Pons (tissue), 1 donor: Measurements from ENCODE around the gene TMEM270.
A peak's percentile ranks its signal among the peaks of the same experiment; 100 is the strongest.
"Not testable (repeated sequence)": the region's sequence is repeated elsewhere in the genome, so short reads cannot be mapped to it uniquely, and the experiment has no call there.

Experiments used
- DNase-seq: peaks from one replicate; pipeline ENCODE4 v3.0.0-alpha.2; 2016; ENCODE audit warnings: low spot score

The TMEM270 gene

DNA sequence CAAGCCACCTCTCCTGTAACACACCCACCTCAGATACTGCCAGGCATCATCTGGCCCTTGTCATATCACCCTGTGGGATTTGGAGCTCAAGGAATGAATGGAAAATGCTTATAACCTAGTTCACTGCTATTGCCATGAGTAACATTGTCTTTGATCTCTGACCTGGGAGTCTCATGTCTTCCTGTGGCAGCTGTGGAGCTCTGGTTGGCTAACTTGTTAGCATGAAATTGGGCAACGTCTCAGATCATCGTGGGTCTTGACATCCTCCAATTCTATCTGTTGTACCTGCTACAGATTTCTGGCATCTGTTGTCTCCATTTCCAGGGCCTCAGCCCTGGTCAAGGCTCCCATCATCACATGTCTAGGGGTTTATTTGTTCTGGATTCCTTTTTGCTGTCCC is 2.2 kb upstream of the TMEM270 start:
- no peak for DNase-seq

DNA sequence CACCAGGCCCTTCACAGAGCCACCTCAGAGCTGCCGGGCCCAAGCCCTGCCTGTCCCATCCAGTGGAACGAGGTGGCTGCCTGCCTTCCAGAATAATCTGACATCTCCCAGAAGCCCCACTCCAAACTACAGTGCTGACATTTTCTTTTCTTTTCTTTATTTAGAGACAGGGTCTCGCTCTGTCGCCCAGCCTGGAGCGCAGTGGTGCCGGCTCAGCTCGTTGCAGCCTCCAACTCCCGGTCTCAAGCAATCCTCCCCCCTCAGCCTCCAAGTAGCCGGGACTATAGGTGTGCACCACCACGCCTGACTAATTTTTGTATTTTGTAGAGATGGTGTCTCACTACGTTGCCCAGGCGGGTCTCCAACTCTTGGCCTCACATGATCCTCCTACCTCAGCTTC is 346 bp downstream of the TMEM270 start:
- no peak for DNase-seq

DNA sequence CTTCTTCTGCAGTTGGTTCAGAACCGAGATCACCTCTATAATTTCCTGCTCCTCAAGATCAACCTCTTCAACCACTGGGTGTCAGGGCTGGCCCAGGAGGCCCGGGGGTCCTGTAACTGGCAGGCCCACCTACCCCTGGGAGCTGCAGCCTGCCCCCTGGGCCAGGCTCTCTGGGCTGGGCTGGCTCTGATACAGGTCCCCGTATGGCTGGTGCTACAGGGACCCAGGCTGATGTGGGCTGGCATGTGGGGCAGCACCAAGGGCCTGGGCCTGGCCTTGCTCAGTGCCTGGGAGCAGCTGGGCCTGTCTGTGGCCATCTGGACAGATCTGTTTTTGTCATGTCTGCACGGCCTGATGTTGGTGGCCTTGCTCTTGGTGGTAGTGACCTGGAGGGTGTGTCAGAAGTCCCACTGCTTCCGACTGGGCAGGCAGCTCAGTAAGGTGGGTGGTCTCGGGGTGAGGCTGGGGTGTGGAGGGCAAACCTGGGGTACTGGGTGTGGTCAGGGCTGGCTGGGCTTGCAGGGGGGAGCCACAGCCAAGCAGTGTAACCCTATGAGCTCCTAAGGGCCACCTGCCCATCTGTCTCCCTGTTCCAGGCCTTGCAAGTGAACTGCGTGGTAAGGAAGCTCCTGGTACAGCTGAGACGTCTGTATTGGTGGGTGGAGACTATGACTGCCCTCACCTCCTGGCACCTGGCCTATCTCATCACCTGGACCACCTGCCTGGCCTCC is 4.2 kb downstream of the TMEM270 start:
- DNase-seq, result no peak

DNA sequence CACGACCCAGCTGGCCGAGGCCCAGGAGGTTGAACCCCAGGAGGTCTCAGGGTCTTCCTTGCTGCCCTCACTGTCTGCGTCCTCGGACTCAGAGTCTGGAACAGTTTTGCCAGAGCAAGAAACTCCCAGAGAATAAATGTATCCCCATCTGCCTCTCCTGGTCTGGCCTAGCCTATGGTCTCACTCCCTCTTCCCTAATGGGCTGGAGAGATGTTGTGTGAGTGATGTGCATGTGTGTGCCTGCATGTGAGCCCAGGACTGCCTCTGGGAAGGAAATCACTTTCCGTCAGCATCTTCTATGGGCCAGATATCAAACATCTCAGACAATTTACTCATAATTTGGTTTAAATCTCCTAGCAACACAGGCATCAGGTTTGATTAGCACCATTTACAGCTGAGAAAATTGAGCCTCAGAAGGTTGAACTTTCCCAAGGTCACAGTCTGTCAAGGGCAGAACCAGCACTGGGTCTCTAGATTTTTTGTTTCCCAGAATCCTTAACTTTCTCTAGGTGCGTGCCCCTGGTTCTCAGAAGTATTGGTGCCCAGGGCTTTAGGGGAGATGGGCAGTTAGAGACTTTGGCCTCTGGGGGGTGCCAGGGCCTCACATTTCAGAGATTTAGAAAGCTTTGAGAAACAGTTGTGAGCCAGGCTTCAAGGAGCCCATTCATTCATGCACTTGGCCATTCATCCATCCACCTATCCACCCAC is 4.9 kb downstream of the TMEM270 start:
- DNase-seq, result peak; percentile 71

DNA sequence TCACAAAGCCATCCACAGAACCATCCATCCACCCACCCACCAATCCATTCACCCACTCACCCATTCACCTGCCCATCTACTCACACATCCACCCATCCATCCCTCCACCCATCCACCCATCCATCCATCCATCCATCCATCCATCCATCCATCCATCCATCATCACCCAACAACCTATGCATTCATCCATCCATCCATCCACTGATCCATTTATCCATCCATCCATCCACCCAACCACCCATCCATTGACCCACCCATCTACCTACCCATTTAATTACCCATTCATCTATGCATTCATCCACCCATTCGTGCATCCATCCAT is 5.4 kb downstream of the TMEM270 start:
- no peak for DNase-seq

DNA sequence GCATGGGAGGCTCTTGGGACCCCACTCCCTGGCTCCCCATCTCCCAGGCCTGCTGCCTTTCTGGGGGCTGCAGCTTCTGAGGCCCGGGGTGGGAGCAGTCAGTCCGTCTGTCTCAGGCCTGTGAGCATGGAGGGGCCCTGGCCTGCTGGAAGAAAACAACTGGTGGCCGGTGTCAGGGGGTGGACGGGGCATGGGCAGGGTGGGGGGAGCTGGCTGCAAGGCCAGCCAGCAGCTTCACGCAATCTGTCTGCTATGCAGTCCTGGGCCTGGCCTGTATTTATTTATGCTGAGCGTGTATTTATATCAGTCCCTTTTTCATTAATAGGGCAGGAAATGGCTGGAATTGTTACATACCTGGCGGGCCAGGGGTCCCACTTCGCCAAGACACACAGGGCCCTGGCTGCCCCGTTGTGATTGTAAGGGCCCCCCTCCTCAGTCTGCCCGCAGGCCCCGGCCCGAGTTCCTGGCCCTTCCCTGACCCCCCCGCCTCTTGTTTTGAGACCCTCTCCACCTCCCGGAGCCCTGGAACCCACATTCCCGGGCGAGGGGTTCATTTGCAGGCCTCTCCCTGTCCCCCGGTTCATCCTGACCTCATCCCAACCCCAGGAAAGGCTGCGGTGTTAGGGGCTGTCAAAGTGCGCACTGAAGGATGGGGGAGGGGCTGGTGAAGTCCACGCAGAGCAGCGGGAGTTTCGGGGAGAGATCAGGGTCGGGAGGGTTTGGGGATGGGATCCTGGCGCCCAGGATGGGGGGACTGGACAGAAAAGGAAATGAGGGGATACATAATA is 8.2 kb downstream of the TMEM270 start:
- DNase-seq, result no peak

DNA sequence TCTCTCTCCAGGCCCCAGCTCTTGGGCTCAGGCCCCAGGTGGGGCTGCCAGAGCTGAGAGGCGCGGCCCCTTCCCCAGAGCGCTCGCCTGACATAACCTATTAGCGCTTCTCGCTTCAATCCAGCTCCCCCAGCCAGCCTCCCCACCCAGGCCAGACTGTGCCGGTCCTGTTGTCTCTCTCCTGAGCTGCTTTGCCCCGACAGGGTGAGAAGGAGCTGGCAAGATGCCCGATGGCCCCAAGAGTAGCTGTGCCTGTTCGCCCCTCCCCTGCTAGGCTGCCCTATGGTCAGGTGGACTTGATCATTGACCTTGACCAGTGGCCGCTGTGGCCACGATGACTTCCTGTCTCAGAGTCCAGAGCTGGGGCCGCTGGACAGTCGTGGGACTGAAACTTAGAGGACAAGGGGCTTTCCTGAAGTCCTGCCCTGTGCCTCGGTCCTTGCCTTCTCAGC is 9.1 kb downstream of the TMEM270 start:
- DNase-seq, result no peak

DNA sequence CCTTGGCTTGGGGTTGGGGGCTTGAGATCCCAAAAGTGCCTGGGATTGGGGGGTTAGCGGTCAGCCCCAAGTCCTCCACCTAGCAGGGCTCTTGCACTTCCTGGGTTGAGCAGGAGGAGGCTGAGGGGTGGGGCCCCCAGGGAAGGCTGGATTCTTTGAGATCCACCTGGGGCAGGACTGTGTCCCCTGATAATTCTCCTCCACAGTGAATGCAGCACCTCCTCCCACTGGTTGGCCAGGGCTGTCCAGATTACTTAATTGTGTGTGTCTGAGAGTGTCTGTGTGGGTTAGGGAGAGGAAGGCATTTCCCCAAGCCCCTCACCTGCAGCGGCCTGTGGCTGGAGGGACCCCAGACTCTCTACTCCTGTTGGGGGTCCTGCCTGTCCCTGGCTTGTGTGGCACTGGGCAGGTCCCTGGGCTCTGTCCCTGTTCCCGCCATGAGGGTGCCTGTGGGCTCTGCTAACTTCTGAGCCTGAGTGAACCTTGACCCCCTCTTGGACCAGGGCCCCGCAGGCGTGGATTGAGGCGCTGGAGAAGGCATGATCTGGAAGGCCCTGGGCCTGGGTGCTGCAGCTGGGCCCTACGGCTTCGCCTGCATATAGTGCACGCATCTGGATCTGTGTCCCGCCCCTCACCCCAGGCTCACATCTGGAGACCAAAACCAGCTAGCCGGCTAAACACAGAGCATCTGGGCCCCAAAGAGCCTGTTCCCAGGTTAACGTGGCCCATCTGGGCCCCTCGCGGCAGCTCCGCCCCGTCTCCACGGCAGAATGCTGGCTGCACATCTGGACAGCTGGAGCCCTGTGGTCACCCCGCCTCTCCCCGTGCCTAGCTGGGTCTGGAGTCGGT is 10.4 kb downstream of the TMEM270 start:
- DNase-seq, result no peak

DNA sequence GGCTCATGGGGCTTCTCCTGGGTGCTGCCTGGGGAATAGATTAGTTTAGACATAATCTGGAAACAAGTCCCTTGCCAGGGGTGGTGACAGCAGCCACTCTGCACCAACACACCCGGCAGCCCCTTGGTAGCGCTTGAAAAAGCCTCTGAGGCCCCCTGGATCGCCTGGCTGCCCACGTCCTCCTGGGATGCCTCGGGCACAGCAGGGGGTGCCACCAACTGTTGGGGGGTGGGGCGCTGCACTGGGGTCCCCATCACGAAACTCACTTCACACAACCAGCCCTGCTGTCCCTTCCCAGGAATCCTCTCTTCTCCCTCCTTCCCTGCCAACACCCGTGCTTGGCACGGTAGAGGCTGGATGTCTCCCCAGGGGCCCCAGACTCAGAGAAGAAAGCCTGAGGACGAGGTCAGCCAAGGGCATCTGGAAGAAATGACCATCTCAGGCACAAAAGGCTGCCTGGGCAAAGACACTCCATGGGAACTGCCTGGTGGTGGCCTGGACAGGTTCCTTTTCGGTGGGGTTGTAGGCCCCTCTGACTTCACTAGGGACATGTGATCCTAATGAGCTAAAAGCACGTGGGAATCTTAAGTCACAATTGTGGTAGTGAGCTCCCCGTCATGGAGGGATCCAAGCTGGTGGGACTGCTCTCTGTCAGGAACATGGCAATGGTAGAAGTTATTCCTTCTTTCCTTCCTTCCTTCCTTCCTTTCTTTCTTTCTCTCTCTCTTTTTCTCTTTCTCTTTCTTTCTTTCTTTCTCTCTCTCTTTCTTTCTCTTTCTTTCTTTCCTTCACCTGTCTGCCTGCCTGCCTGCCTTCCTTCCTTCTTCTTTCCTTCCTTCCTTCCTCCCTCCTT is 11.3 kb downstream of the TMEM270 start:
- DNase-seq, result no peak

DNA sequence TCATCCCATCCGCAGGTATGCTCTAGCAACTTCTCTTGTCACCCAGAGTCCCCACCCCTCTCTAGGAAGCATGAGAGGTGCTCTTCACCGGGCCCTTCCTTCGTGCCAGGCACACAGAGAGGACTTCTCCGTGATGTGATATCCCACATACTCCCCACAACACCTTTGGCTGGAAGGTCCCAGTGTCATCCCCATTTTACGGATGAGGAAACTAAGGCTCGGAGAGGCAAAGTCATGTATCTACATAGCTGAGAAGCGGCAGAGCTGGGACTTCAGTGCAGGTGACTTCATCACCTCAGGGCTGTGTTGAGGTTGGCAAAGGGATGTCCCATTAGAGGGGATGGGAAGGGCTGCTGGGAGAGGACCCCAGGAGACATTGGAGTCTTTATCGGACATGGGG is 15.4 kb downstream of the TMEM270 start:
- DNase-seq, result no peak

DNA sequence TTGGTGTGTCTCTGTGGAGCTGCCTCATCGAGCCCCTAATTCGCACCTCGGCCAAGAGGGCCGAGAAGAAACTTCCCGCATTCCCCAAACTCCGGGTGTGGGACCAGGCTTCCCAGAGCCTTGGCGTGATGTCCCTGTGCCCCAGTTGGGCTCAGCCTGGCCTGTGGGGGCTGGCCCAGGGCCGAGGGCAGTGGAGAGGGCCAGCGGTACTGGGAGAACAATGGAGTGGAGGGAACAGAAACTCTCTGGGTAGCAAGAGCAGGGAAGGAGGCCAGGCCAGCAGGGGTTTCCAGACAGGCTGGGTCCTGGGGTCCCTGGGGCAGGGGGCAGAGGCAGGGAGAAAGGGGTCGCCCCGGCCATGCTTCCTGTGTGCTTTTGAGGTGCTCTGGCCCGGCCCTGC is 16.0 kb downstream of the TMEM270 start:
- no peak for DNase-seq

DNA sequence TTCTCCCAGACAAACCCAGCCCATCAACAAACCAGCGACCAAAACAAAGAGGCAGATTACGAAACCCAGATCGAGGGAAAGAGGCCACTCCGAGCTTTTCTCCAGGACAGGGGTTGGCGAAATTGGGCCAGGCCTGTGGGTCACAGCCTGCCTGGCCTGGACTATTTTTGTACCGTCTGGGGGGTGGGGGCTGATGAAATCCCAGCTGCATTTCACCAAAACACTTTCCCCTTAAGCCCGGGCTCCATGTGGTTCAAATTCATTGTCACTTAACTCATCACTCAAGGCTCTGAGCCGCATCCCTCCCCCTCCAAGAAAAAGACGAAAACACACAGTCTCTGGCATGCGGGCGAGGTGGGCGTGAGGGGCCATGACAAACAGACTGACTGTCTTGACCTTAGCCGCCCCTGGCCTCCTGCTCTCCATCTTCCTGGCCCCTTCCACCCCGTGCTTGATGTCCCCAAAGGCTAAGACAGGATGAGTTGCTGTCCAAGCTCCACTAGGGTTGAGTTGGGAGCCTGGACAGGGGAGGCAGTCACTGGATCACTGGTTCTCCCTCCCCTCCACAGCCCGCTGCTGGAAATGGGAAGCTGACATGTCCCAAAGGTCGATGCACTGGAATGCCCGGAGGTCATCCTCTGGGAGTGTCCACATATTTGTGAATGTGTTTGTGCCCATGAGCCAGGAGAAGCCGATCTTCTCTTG is 19.2 kb downstream of the TMEM270 start:
- DNase-seq, result no peak

DNA sequence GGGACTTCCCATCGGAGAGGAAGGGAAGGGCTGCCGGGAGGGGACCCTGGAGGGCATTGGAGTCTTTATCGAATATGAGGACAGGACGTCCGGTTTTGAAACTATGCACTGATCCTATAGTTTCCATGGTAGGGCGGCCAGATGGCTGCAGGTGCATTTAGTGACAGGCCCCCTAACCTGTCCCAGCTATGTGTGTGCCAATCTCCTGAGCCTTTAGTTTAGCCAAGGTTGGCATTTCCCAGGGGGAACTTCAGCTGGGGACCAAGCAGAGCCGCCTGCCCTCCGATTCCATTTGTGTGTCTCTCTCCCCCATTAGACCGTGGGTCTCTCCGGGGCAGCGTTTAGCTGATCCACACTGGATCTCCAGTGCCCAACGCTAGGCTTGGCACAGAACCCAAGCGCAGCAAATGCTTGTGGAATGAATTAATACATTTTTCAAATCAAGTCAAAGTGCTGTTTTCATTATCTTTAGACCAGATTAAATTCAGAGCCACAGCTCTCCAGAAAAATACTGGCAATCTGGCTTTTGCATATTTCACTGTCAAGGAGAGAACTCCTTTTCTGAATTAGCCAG is 19.9 kb downstream of the TMEM270 start:
- DNase-seq, result no peak

DNA sequence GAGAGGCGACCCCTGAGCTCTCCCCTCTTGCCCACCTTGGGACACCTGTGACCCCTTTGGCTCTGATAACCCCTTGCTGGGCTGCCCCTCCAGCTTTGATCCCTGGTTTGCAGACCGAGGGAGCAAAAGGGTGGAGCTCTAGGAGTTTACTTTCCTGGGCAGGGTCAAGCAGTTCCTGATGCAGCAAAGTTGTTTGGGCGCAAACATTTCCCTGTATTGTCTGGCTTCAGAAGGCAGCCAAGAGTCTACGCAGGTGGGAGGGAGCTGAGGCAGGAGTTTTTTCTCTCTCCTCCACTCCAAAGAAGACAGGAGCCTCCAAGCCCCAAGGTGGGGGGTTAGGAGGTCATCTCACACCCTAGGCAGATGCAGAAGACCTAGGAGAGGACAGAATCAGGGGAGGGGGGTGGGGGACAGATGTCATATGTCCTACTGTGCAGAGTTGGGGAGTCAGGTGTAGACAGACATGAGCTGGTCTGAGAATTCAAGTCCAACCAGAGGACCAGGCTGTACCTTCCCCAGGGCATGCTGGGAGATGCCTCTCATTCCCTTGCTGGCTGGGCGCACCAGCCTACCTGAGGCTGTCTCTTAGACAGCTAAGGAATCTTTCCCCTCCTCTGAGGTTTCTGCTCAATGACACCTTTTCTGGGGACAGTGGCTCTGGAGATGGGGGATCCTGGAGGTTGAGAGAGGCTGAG is 20.5 kb downstream of the TMEM270 start:
- no peak for DNase-seq

DNA sequence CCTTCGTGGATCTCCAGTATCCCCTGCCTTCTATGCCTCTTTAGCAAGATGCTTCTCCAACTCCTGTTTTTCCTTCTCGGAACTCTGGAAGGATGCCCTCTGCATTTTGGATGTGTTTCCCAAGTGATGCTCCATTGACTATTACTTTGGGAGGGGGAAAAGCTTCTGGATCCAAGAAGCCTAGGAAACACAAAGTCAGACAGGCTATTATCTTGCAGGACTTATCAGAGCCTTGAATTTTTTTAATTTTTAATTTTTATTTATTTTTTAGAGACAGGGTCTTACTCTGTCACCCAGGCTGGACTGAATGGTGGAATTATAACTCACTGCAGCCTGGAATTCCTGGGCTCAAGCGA is 21.1 kb downstream of the TMEM270 start:
- no peak for DNase-seq

DNA sequence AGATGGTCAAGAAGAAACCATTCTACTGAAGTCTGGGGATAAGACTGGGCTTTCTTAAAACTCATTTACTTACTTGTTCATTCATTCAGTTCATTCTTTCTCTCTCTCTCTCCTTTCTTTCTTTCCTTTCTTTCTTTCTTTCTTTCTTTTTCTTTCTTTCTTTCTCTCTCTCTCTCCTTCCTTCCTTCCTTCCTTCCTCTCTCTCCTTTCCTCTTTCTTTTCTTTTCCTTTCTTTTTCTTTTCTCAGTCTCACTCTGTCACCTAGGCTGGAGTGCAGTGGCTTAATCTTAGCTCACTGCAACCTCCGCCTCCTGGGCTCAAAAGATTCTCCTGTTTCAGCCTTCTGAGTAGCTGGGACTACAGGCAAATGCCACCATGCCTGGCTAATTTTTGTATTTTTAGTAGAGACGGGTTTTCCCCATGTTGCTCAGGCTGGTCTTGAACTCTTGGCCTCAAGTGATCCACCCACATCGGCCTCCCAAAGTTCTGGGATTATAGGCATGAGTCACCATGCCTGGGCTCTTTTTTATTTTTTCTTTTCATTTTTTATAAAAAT is 24.0 kb downstream of the TMEM270 start:
- not testable (repeated sequence) for DNase-seq

DNA sequence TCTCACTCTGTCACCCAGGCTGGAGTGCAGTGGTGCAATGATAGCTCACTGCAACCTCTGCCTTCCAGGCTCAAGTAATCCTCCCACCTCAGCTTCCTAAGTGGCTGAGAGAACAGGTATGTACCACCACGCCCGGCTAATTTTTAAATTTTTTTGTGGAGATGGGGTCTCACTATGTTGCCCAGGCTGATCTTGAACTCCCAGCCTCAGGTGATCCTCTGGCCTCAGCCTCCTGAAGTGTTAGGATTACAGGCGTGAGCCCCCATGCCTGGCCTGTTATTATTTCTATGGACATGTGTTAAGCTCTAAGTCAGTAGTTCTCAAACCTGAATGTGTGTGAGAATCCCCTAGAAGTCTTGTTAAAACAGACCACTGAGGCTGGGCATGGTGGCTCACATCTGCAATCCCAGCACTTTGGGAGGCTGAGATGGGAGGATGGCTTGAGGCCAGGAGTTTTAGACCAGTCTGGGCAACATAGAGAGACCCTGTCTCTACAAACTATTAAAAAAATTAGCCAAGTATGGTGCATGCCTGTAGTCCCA is 24.5 kb downstream of the TMEM270 start:
- DNase-seq, result no peak

DNA sequence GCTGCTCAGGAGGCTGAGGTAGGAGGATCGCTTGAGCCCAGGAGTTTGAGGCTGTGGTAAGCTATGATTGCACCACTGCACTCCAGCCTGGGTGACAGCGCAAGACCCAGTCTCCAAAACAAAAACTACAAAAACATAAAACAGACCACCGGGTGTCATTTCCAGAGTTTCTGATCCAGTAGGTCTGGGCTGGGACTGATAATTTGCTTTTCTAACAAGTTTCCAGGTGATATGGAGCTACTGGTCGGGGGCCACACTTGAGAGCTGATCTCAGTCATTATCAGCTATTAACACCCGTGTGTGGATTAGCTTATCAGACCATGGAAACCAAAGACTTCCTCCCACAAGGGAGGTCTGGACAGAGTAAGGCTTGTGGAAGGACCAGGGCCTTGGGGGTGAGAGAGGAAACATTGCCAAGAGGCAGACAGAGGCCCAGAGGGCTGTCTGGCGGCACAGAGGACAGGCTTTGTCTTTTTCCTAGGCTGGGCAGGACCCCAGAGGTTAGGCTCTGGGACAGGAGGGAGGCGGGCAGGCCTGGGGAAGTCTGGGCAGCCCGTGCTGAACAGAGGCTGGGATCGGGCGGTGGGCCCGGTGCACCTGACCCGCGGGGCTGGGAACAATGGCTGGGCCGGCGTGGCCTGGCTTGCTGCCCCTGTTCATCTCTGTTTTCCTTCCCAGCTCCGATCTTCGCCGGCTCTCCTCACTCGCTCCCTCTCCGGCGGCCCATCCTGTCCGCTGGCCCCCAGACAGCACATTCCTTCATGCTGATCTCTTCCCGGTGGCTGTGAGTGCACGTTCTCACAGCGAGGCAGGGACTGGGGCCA is 25.2 kb downstream of the TMEM270 start:
- peak; percentile 3 for DNase-seq
